ENCODE measurements around the gene HNRNPLL. TPM values are rescaled to one million over a fixed set of nuclear protein-coding genes. Genes with fewer than 3 reads are reported as not detected.

Gene HNRNPLL
- total and polyA plus RNA-seq, 2 of the 13 experiments (the other 11 are each of a cell fraction or from before 2014, with no cell fraction given) = 49.4 to 103 TPM

DNA sequence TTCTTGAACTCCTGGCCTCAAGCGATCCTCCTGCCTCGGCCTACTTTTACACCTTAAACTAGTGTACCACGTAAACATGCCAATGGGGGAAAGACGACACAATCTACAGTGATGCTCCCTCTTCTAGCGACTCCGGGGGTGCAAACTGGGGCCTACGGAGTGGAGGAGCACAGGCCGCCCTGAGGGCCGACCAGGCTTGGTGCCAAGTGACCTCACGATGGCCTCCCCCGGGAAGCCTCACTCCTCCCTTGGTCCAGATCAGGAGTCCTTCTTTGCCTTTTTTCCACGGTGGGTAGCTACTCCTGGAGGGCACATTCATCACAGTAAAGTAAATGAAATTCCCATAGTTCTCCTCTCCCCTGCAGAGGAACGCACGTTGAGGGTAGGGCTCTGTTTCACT is 73.5 kb downstream of the HNRNPLL start (continued):
- TF ChIP-seq, protein P1, sequence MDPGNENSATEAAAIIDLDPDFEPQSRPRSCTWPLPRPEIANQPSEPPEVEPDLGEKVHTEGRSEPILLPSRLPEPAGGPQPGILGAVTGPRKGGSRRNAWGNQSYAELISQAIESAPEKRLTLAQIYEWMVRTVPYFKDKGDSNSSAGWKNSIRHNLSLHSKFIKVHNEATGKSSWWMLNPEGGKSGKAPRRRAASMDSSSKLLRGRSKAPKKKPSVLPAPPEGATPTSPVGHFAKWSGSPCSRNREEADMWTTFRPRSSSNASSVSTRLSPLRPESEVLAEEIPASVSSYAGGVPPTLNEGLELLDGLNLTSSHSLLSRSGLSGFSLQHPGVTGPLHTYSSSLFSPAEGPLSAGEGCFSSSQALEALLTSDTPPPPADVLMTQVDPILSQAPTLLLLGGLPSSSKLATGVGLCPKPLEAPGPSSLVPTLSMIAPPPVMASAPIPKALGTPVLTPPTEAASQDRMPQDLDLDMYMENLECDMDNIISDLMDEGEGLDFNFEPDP (CRISPR knock-in tag; conservative IDR thresholded peaks at IDR 0.05) = 0 out of 2 replicates have a peak, but pooled peaks have one; percentile 82
- TF ChIP-seq, protein P2, sequence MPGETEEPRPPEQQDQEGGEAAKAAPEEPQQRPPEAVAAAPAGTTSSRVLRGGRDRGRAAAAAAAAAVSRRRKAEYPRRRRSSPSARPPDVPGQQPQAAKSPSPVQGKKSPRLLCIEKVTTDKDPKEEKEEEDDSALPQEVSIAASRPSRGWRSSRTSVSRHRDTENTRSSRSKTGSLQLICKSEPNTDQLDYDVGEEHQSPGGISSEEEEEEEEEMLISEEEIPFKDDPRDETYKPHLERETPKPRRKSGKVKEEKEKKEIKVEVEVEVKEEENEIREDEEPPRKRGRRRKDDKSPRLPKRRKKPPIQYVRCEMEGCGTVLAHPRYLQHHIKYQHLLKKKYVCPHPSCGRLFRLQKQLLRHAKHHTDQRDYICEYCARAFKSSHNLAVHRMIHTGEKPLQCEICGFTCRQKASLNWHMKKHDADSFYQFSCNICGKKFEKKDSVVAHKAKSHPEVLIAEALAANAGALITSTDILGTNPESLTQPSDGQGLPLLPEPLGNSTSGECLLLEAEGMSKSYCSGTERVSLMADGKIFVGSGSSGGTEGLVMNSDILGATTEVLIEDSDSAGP (CRISPR knock-in tag; IDR thresholded peaks at IDR 0.05; ENCODE audit: borderline replicate concordance) = 0 out of 2 replicates have a peak, but pooled peaks have one; percentile 23
- TF ChIP-seq THYN1 (CRISPR knock-in tag; IDR thresholded peaks at IDR 0.05; ENCODE audit: borderline replicate concordance, low read depth) (no peak), MAFG (CRISPR knock-in tag; IDR thresholded peaks at IDR 0.05) (no peak), DMAP1 (CRISPR knock-in tag; IDR thresholded peaks at IDR 0.05) (no peak), ZFY (CRISPR knock-in tag; IDR thresholded peaks at IDR 0.05) (no peak), ZNF263 (CRISPR knock-in tag; IDR thresholded peaks at IDR 0.05) (peak; percentile 72), PAX8 (CRISPR knock-in tag; IDR thresholded peaks at IDR 0.05; ENCODE audit: borderline replicate concordance) (no peak), THAP8 (CRISPR knock-in tag; IDR thresholded peaks at IDR 0.05; ENCODE audit: borderline replicate concordance) (no peak), EEA1 (CRISPR knock-in tag; IDR thresholded peaks at IDR 0.05; ENCODE audit: borderline replicate concordance) (no peak), MED1 (CRISPR knock-in tag; IDR thresholded peaks at IDR 0.05) (no peak), ZNF788 (CRISPR knock-in tag; IDR thresholded peaks at IDR 0.05; ENCODE audit: borderline replicate concordance) (no peak), ARID2 (CRISPR knock-in tag; IDR thresholded peaks at IDR 0.05; ENCODE audit: borderline replicate concordance) (no peak), NFKBIZ (CRISPR knock-in tag; IDR thresholded peaks at IDR 0.05) (no peak), IKZF1 (IDR thresholded peaks at IDR 0.05) (no peak), ZSCAN30 (CRISPR knock-in tag; IDR thresholded peaks at IDR 0.05) (no peak), ZNF883 (CRISPR knock-in tag; IDR thresholded peaks at IDR 0.05; ENCODE audit: not compliant biosample characterization) (no peak), AKAP8 (CRISPR knock-in tag; IDR thresholded peaks at IDR 0.05) (no peak), KDM5A (IDR thresholded peaks at IDR 0.05; ENCODE audit: borderline replicate concordance, low read length) (no peak)
